HEK293 (cell line): Measurements from ENCODE around the gene TYMS.

Source experiments
- CTCF ChIP-seq: fragments of 450-650 bp; formaldehyde crosslinking; IDR thresholded peaks from 2 replicates; pipeline ENCODE4 v1.5.1; 2016; ENCODE audit warnings: missing biosample characterization, missing genetic modification characterization
- REST ChIP-seq: fragments of 450-650 bp; formaldehyde crosslinking; IDR thresholded peaks from 2 replicates; pipeline ENCODE4 v1.5.1; 2016; ENCODE audit warnings: missing biosample characterization, missing genetic modification characterization
- ZNF114 ChIP-seq: fragments of 450-650 bp; formaldehyde crosslinking; IDR thresholded peaks from 2 replicates; pipeline ENCODE4 v1.5.0; 2017; ENCODE audit warnings: missing biosample characterization, missing genetic modification characterization
- ZNF138 ChIP-seq: fragments of 450-650 bp; formaldehyde crosslinking; IDR thresholded peaks from 2 replicates; pipeline ENCODE4 v1.5.1; 2016; ENCODE audit warnings: missing biosample characterization, missing genetic modification characterization, borderline replicate concordance
- ZNF175 ChIP-seq: fragments of 450-650 bp; formaldehyde crosslinking; IDR thresholded peaks from 2 replicates; pipeline ENCODE4 v1.5.1; 2016; ENCODE audit warnings: missing biosample characterization, missing genetic modification characterization
- ZNF274 ChIP-seq, 2 experiments: fragments of 200-500 bp in 1 of 2; fragments of 450-650 bp in 1 of 2; sonication (Bioruptor generic) in 1 of 2; formaldehyde crosslinking in 1 of 2; IDR thresholded peaks; 2 replicates each; pipeline versions ENCODE4 v1.5.1 to v1.6.1; 2014 to 2016; ENCODE audit warnings: borderline replicate concordance in 1 of 2, inconsistent platforms in 1 of 2, low read length in 1 of 2, missing biosample characterization in 1 of 2, missing genetic modification characterization in 1 of 2
- ZSCAN30 ChIP-seq: fragments of 450-650 bp; IDR thresholded peaks from 2 replicates; pipeline ENCODE4 v1.5.1; 2018; ENCODE audit warnings: missing biosample characterization, mild to moderate bottlenecking, missing genetic modification characterization, moderate library complexity
- TF ChIP-seq, protein P1 (sequence below): fragments of 450-650 bp; formaldehyde crosslinking; IDR thresholded peaks from 2 replicates; pipeline ENCODE4 v1.5.1; 2016; ENCODE audit warnings: missing biosample characterization, missing genetic modification characterization

GRCh38 chr18:616380-616995 is 41.0 kb upstream of the TYMS start:
- TF ChIP-seq, protein P1, sequence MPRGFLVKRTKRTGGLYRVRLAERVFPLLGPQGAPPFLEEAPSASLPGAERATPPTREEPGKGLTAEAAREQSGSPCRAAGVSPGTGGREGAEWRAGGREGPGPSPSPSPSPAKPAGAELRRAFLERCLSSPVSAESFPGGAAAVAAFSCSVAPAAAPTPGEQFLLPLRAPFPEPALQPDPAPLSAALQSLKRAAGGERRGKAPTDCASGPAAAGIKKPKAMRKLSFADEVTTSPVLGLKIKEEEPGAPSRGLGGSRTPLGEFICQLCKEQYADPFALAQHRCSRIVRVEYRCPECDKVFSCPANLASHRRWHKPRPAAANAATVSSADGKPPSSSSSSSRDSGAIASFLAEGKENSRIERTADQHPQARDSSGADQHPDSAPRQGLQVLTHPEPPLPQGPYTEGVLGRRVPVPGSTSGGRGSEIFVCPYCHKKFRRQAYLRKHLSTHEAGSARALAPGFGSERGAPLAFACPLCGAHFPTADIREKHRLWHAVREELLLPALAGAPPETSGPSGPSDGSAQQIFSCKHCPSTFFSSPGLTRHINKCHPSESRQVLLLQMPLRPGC (tag by site-specific recombination) = no peak
- TF ChIP-seq CTCF (peak; percentile 37; the same call in 1 of the 2 replicates), ZSCAN30 (tag by site-specific recombination) (0 out of 2 replicates have a peak, but pooled peaks have one; percentile 37), REST (no peak), ZNF274 (IDR thresholded peaks at IDR 0.05; ENCODE audit: low read length) (no peak), ZNF274 (tag by site-specific recombination; IDR thresholded peaks at IDR 0.05; ENCODE audit: borderline replicate concordance) (no peak), ZNF114 (tag by site-specific recombination) (no peak), ZNF175 (tag by site-specific recombination) (no peak), ZNF138 (tag by site-specific recombination) (no peak)
